IMR-90 (cell line): ENCODE measurements around the gene MDM4. TPM values are rescaled to one million over a fixed set of nuclear protein-coding genes. Genes with fewer than 3 reads are reported as not detected.

Source experiments
- ATAC-seq: fragments of 200-7000 bp; cut with Tn5 transposase; 2 replicates; pipeline ENCODE4 v1.9.1; 2020; ENCODE audit warnings: low read depth, mild to moderate bottlenecking, moderate library complexity
- BruUV-seq: library from RNA; stranded (reverse); fragments of 400-500 nt; replicated peaks from 2 replicates; lab custom pipeline; 2021; lab: Mats Ljungman, UMichigan
- CTCF ChIA-PET: fragments of 300-600 bp; formaldehyde crosslinking; extraction: SDS; loops from one replicate; lab custom pipeline; 2021; ENCODE audit warnings: antibody characterized with exemption; lab: Yijun Ruan, JAX
- POLR2A ChIA-PET: fragments of 300-600 bp; sonication (Branson Sonifier 250); formaldehyde crosslinking; loops from one replicate; lab custom pipeline; 2022; ENCODE audit warnings: antibody characterized with exemption; ENCODE audit not compliant: unreplicated experiment; lab: Charles Lee
- DNase-seq: peaks from one replicate; pipeline ENCODE4 v3.0.0; 2013
- H2AFZ ChIP-seq: replicated peaks from 2 replicates; pipeline ENCODE3; 2013; ENCODE audit warnings: low read length, mild to moderate bottlenecking; ENCODE audit not compliant: poor library complexity
- H2AK5ac ChIP-seq: 2 replicates; pipeline ENCODE4 v1.6.1; 2013; ENCODE audit warnings: low read depth, low read length, inconsistent platforms
- H2AK9ac ChIP-seq: replicated peaks from 2 replicates; pipeline ENCODE3; 2013; ENCODE audit warnings: mild to moderate bottlenecking, low read depth, low read length, moderate library complexity; ENCODE audit not compliant: poor library complexity
- H2BK120ac ChIP-seq: 2 replicates; pipeline ENCODE4 v1.6.1; 2013; ENCODE audit warnings: low read depth, low read length, inconsistent platforms
- H2BK15ac ChIP-seq: 3 replicates; pipeline ENCODE4 v1.6.1; 2013; ENCODE audit warnings: low read depth, low read length, inconsistent platforms
- H2BK20ac ChIP-seq: 2 replicates; pipeline ENCODE4 v1.6.1; 2013; ENCODE audit warnings: low read depth, mild to moderate bottlenecking, inconsistent platforms, low read length, moderate library complexity
- H2BK5ac ChIP-seq: 2 replicates; pipeline ENCODE4 v1.6.1; 2013; ENCODE audit warnings: mild to moderate bottlenecking, low read depth, low read length, inconsistent platforms; ENCODE audit not compliant: poor library complexity, severe bottlenecking
- H3K14ac ChIP-seq: replicated peaks from 2 replicates; pipeline ENCODE4 v1.6.1; 2013; ENCODE audit warnings: low read depth, low read length, inconsistent platforms
- H3K18ac ChIP-seq: 2 replicates; pipeline ENCODE4 v1.6.1; 2013; ENCODE audit warnings: low read depth, low read length, control low read depth
- H3K23ac ChIP-seq: 2 replicates; pipeline ENCODE4 v1.6.1; 2013; ENCODE audit warnings: low read depth, low read length, inconsistent platforms
- H3K27ac ChIP-seq: 2 replicates; pipeline ENCODE4 v1.5.1; 2013; ENCODE audit warnings: mild to moderate bottlenecking, control low read depth, low read length; ENCODE audit not compliant: insufficient read depth
- H3K27me3 ChIP-seq: 2 replicates; pipeline ENCODE4 v1.6.1; 2013; ENCODE audit warnings: low read length; ENCODE audit not compliant: control insufficient read depth, insufficient read depth
- H3K36me3 ChIP-seq: 2 replicates; pipeline ENCODE4 v1.6.1; 2013; ENCODE audit warnings: low read length, mixed read lengths; ENCODE audit not compliant: control insufficient read depth, insufficient read depth
- H3K4ac ChIP-seq: 2 replicates; pipeline ENCODE4 v1.6.1; 2013; ENCODE audit warnings: low read depth, low read length, inconsistent platforms
- H3K4me1 ChIP-seq: 2 replicates; pipeline ENCODE4 v1.6.1; 2013; ENCODE audit warnings: low read length, mixed read lengths; ENCODE audit not compliant: control insufficient read depth, insufficient read depth
- H3K4me2 ChIP-seq: 2 replicates; pipeline ENCODE4 v1.6.1; 2013; ENCODE audit warnings: low read depth, mild to moderate bottlenecking, control low read depth, low read length, moderate library complexity
- H3K4me3 ChIP-seq: 2 replicates; pipeline ENCODE4 v1.5.1; 2013; ENCODE audit warnings: low read depth, mild to moderate bottlenecking, control low read depth, low read length, moderate library complexity; ENCODE audit not compliant: insufficient read depth
- H3K56ac ChIP-seq: 2 replicates; pipeline ENCODE4 v1.6.1; 2013; ENCODE audit warnings: low read length, inconsistent platforms; ENCODE audit not compliant: insufficient read depth; ENCODE audit errors: extremely low read depth
- H3K79me1 ChIP-seq, 2 experiments: 2 replicates each; pipeline ENCODE4 v1.6.1; 2013; ENCODE audit warnings: low read length in 2 of 2, inconsistent platforms in 1 of 2, low read depth in 1 of 2
- H3K9ac ChIP-seq: 2 replicates; pipeline ENCODE4 v1.6.1; 2013; ENCODE audit warnings: low read depth, low read length, control low read depth
- H3K9me1 ChIP-seq: 2 replicates; pipeline ENCODE4 v1.6.1; 2013; ENCODE audit warnings: low read length, inconsistent platforms; ENCODE audit not compliant: insufficient read depth
- H3K9me3 ChIP-seq: 2 replicates; pipeline ENCODE4 v1.6.1; 2013; ENCODE audit warnings: low read length; ENCODE audit not compliant: control insufficient read depth, insufficient read depth
- H4K20me1 ChIP-seq: 2 replicates; pipeline ENCODE4 v1.6.1; 2013; ENCODE audit warnings: low read length, inconsistent platforms; ENCODE audit not compliant: insufficient read depth
- H4K5ac ChIP-seq: 2 replicates; pipeline ENCODE4 v1.6.1; 2013; ENCODE audit warnings: mild to moderate bottlenecking, low read depth, low read length, control low read depth
- H4K8ac ChIP-seq, 2 experiments: 2 replicates each; pipeline ENCODE4 v1.6.1; 2013; ENCODE audit warnings: low read depth in 2 of 2, low read length in 2 of 2, control low read depth in 1 of 2, inconsistent platforms in 1 of 2
- H4K91ac ChIP-seq: 2 replicates; pipeline ENCODE4 v1.6.1; 2013; ENCODE audit warnings: low read depth, low read length, inconsistent platforms; ENCODE audit not compliant: insufficient read depth
- WGBS, 2 experiments: methylation state at CpG; one replicate each; pipeline versions ENCODE4 v1.1.5 to v1.1.7; 2013; ENCODE audit warnings: missing lambda C conversion rate in 2 of 2; ENCODE audit not compliant: insufficient read length in 1 of 2; ENCODE audit errors: extremely low coverage in 2 of 2; 5-methylcytosine and 5-hydroxymethylcytosine counted together
- dilution Hi-C: fragments of 300-500 bp; cut with HindIII; formaldehyde crosslinking; loops from one replicate; pipeline ENCODE4 v1.14.3; 2018; ENCODE audit warnings: low sequenced_read_pairs; ENCODE audit not compliant: unreplicated experiment
- in situ Hi-C: fragments of 300-500 bp; cut with MboI; formaldehyde crosslinking; loops from 3 replicates; pipeline ENCODE4 v1.14.3; 2019; ENCODE audit warnings: low sequenced_read_pairs, inconsistent platforms, mixed read lengths
- intact Hi-C: fragments of 100-400 bp; cut with micrococcal nuclease; formaldehyde crosslinking; loops from 2 replicates; pipeline ENCODE4 v1.10.0; 2022
- polyA plus RNA-seq, 3 experiments: library from polyadenylated mRNA; depleted of rRNA; stranded (reverse); fragments of >200 nt; gene quantifications; 2 replicates each; pipeline ENCODE4 v1.2.3, GENCODE V29; 2012; ENCODE audit warnings: low replicate concordance in 1 of 3
- total RNA-seq: library from RNA; depleted of rRNA; stranded (reverse); fragments of >200 nt; gene quantifications from 2 replicates; pipeline ENCODE4 v1.2.3, GENCODE V29; 2012
- TF ChIP-seq, protein P1 (sequence below): fragments of 150-350 bp; IDR thresholded peaks from 2 replicates; pipeline ENCODE4 v1.6.1; 2017; ENCODE audit warnings: mild to moderate bottlenecking, antibody characterized with exemption, low read length, low read depth

The MDM4 gene
- total and polyA plus RNA-seq, 2 of the 4 experiments (the other 2 are of a cell fraction), result 7.4 to 20.1 TPM

GRCh38 chr1:204469304-204469703 is 46.9 kb upstream of the MDM4 start:
- in situ Hi-C loops (no loop called here), dilution Hi-C loops (no loop called here), intact Hi-C loops (no loop called here)
- Histone ChIP-seq H3K9me3 (no peaks in the 10 kb centered on the region), H3K18ac (no peak overlapping the region), H3K9ac (no peak overlapping the region), H3K23ac (no peak overlapping the region), H3K27ac (no peak overlapping the region), H2BK120ac (no peak overlapping the region), H2BK5ac (no peak overlapping the region), H2BK20ac (no peak overlapping the region), H4K5ac (no peak overlapping the region), H4K8ac (no peak overlapping the region), H3K4me2 (no peak overlapping the region), H2AK9ac (no peak overlapping the region), H3K4me3 (no peak overlapping the region), H2AK5ac (no peak overlapping the region), H3K27me3 (peaks cover 4% of the 10 kb centered on the region; the same call in 1 of the 2 replicates), H2AFZ (no peak overlapping the region), H3K56ac (no peak overlapping the region), H3K9me1 (no peaks in the 10 kb centered on the region), H3K14ac (no peak overlapping the region), H2BK15ac (no peak overlapping the region), H3K4ac (no peak overlapping the region), H4K91ac (no peak overlapping the region), H4K20me1 (no peaks in the 10 kb centered on the region), H3K79me1 (no peaks in the 10 kb centered on the region), H3K36me3 (peaks cover 1% of the 10 kb centered on the region; the same call in 1 of the 2 replicates), H3K4me1 (no peaks in the 10 kb centered on the region; the same call in 1 of the 2 replicates)
- DNase-seq (no peak), ATAC-seq (no peak)
- BruUV-seq, result no TSS peak
- WGBS, 2 experiments, result 100% methylated on average over 1 of the region's 10 CpGs; no CpG with 5 or more reads in 1 of the 2 experiments
- ChIA-PET CTCF (interaction anchor here (2.0 kb wide), 1 partner anchor 34 kb away, joined by 4 read pairs; no protein-coding TSS in a partner anchor), POLR2A (no interaction called here)
- TF ChIP-seq, protein P1, sequence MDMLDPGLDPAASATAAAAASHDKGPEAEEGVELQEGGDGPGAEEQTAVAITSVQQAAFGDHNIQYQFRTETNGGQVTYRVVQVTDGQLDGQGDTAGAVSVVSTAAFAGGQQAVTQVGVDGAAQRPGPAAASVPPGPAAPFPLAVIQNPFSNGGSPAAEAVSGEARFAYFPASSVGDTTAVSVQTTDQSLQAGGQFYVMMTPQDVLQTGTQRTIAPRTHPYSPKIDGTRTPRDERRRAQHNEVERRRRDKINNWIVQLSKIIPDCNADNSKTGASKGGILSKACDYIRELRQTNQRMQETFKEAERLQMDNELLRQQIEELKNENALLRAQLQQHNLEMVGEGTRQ, result no peak
